Left colon (tissue), 2 donors: Measurements from ENCODE around the gene ZNF691. TPM values are rescaled to one million over a fixed set of nuclear protein-coding genes. Genes with fewer than 3 reads are reported as not detected.
"Not testable (repeated sequence)": the region's sequence is repeated elsewhere in the genome, so short reads cannot be mapped to it uniquely, and the experiment has no call there.

Experiments used
- ATAC-seq: fragments of 200-7000 bp; cut with Tn5 transposase; one replicate; pipeline ENCODE4 v1.9.1; 2020; ENCODE audit warnings: mild to moderate bottlenecking, moderate library complexity
- DNase-seq, 2 donors: peaks; one replicate each; pipeline ENCODE4 v3.0.0-alpha.2; 2020
- intact Hi-C, 2 donors: fragments of 100-400 bp; cut with DNase I in 1 of 2; cut with micrococcal nuclease in 1 of 2; formaldehyde crosslinking; loops; one replicate each; pipeline versions ENCODE4 v1.11.2 to v1.14.0; 2022; cut with DNase I, micrococcal nuclease
- total RNA-seq, 2 donors: library from RNA; stranded (reverse); fragmentation: NEBNext Ultra II Directional; extraction: Animal tissue kit (Norgen Biotek cat#: 25700); gene quantifications; one replicate each; pipeline ENCODE4 v1.2.1, GENCODE V29; 2021
- donor health status: DM: no; HTN: no; CAD: no.
- donor health status: DM: yes; HTN: yes; CAD: no.

ZNF691 gene
- total RNA-seq, 2 donors from 2014 or later: 4.3 to 5.0 TPM

GRCh38 chr1:42851960-42852607 is 5.7 kb downstream of the ZNF691 start:
- DNase-seq (no peak), ATAC-seq (no peak)
- intact Hi-C loops: no loop called here

GRCh38 chr1:42852608-42852980 is 6.2 kb downstream of the ZNF691 start:
- peak; percentile 46 for ATAC-seq
- intact Hi-C loops: no loop called here
- no peak for DNase-seq

DNA sequence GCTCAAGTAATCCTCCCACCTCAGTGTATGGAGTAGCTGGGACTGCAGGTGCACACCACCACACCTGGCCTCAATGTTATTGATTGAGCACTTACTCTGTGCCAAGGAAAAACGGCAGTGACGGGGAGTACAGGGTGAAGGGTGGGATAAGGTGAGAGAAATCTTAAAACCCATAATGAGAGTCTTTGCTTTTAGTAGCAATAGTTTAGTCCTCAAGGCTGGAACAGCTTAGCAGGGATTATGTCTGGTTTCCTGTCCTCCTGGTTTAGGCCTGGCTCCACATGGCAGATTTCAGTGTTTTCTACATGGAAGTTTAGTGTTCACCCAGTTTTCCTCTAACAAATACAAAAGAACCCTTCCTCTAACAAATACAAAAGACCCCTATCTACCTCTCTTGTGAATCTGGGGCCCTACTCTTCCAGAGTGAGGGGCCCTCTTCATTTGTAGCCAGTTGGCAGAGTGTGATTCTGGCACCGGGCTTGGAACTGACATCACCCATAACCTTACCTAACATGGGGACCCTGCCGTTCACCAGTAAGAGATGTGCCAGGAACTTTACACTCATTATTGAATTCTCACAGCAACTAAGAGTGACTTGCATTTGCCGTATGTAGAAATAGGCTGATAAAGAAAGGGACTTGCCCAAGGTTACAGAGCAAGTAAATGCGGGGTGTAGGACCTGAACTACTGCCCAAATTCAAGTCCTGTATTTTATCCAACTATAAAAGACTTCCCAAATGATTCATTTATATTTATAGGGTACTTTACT is 6.9 kb downstream of the ZNF691 start:
- intact Hi-C loops: no loop called here
- ATAC-seq (no peak), DNase-seq (no peak)

GRCh38 chr1:42856554-42856953 is 10.1 kb downstream of the ZNF691 start:
- intact Hi-C loops, ATAC-seq, DNase-seq: not testable (repeated sequence)

- ATAC-seq, DNase-seq, intact Hi-C loops: not testable (repeated sequence)
Measured at GRCh38 chr1:42859366-42859765, 13.0 kb downstream of the ZNF691 start.

GRCh38 chr1:42860339-42861013 is 14.1 kb downstream of the ZNF691 start:
- intact Hi-C loops: no loop called here
- no peak for ATAC-seq
- DNase-seq: no peak

DNA sequence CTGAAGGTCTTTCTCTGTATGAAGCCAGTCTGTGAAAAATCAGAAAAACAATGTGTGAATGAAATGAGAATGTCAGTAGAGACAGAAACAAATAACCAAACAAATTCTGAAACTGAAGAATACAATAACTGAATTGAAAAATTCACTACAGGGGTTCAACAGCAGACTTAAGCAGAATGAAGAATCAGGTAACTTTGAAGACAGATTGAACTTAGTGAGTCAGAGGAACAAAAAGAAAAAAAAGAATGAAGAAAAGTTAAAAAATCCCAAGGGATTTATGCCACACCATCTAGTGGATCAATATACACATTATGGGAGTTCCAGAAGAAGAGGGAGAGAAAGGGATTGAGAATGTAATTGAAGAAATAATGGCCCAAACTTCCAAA is 14.6 kb downstream of the ZNF691 start:
- DNase-seq (no peak), ATAC-seq (no peak)
- intact Hi-C loops: no loop called here

DNA sequence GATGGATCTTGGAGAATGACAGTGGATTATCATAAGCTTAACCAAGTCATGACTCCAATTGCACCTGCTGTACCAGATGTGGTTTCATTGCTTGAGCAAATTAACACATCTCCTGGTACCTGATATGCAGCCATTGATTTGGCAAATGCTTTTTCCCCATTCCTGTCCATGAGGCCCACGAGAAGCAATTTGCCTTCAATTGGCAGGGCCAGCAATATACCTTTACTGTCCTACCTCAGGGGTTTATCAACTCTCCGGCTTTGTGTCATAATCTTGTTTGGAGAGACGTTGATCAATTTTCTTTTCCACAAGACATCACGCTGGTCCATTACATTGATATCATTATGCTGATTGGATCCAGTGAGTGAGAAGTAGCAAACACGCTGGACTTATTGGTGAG is 20.1 kb downstream of the ZNF691 start:
- ATAC-seq (no peak), DNase-seq (no peak)
- intact Hi-C loops: no loop called here

DNA sequence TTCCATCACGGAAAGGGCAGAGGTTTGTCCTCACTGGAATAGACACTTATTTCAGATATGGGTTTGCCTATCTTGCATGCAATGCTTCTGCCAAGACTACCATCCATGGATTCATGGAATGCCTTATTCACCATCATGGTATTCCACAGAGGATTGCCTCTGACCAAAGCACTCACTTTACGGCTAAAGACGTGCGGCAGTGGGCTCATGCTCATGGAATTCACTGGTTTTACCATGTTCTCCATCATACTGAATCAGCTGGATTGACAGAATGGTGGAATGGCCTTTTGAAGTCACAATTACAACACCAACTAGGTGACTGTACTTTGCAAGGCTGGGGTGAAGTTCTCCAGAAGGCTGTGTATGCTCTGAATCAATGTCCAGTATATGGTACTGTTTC is 22.1 kb downstream of the ZNF691 start:
- ATAC-seq, DNase-seq, intact Hi-C loops: not testable (repeated sequence)

DNA sequence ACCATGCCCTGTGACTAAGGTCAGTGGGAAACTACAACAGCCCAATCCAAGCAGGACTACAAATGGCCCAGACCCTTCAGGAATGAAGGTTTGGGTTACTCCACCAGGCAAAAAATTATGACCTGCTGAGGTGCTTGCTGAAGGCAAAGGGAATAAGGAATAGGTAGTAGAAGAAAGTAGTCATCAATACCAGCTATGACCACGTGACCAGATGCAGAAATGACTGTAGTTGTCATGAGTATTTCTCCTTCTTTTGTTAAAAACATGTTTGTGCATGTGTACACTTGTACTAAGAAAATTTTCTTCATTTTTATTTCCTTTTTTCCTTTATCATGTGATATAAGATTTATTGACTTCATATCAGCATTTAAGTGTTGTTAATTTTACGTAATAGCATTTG is 22.8 kb downstream of the ZNF691 start:
- DNase-seq, intact Hi-C loops, ATAC-seq: not testable (repeated sequence)

DNA sequence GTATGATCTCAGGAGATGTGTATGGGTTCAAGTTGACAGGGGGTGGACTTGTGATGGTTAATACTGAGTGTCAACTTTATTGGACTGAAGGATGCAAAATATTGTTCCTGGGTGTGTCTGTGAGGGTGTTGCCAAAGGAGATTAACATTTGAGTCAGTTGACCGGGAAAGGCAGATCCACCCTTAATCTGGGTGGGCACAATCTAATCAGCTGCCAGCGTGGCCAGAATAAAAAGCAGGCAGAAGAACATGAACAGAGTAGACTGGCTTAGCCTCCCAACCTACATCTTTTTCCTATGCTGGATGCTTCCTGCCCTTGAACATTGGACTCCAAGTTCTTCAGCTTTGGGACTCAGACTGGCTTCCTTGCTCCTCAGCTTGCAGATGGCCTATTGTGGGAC is 23.3 kb downstream of the ZNF691 start:
- DNase-seq, ATAC-seq, intact Hi-C loops: not testable (repeated sequence)

GRCh38 chr1:42873108-42873507 is 26.7 kb downstream of the ZNF691 start:
- DNase-seq, ATAC-seq, intact Hi-C loops: not testable (repeated sequence)

DNA sequence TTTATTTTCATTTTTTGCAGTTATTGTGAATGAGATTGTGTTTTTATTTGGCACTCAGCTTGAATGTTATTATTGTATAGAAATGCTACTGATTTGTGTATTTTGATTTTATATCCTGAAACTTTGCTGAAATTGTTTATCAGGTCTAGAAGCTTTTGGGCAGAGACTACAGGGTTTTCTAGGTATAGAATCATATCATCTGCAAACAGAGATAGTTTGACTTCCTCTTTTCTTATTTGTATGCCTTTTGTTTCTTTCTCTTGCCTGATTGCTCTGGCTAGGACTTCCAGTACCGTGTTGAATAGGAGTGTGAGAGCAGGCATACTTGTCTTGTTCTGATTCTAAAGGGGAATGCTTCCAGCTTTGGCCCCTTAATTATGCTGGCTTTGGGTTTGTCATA is 27.3 kb downstream of the ZNF691 start:
- DNase-seq (no peak), ATAC-seq (no peak)
- intact Hi-C loops: no loop called here

- ATAC-seq (no peak), DNase-seq (no peak)
- intact Hi-C loops: no loop called here
Measured at GRCh38 chr1:42876009-42876408, 29.6 kb downstream of the ZNF691 start.

GRCh38 chr1:42877380-42877779 is 31.0 kb downstream of the ZNF691 start:
- DNase-seq (no peak), ATAC-seq (no peak)
- intact Hi-C loops: no loop called here

GRCh38 chr1:42880384-42880783 is 34.0 kb downstream of the ZNF691 start:
- ATAC-seq (no peak), DNase-seq (no peak)
- intact Hi-C loops: no loop called here

DNA sequence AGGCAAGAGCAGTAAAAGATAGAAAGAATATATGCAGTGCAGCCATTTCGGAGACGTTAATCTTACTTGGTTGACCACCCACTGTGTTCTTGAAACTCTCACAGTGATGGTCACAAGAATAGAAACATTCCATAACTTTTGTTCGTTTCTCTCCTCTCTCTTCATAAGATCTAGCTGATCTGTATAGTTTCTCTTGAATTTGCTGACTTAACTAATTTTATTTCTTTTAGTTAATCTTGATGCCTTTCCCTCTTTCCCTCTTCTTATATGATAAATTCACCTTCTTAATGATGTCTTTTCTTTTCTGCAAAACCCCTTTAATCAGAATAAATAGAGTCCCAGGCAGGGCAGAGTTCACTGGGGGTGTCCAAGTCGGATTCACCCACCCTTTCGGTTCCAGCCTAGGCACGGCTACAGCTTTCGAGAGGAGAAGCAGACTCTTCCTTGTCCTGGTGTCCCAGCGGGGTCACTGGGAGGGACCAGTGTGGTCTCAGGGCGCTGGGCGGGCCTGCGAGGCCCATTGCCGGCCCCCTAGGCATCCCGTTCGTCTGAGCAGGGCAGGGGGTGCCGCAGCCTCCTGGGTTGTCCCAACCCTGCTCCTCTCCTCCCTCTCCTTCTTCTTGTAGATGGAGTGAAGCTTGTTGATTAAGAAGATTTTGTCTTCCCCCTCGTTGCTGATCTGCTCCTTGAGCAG is 39.8 kb downstream of the ZNF691 start:
- intact Hi-C loops: no loop called here
- DNase-seq: no peak
- ATAC-seq: no peak

GRCh38 chr1:42886800-42887199 is 40.4 kb downstream of the ZNF691 start:
- ATAC-seq (no peak), DNase-seq (no peak)
- intact Hi-C loops: no loop called here

GRCh38 chr1:42887366-42887765 is 41.0 kb downstream of the ZNF691 start:
- DNase-seq: no peak
- ATAC-seq: no peak
- intact Hi-C loops: no loop called here
